ENCODE data around the gene HDAC6.
A peak's percentile ranks its signal among the peaks of the same experiment; 100 is the strongest.

Gene HDAC6

DNA sequence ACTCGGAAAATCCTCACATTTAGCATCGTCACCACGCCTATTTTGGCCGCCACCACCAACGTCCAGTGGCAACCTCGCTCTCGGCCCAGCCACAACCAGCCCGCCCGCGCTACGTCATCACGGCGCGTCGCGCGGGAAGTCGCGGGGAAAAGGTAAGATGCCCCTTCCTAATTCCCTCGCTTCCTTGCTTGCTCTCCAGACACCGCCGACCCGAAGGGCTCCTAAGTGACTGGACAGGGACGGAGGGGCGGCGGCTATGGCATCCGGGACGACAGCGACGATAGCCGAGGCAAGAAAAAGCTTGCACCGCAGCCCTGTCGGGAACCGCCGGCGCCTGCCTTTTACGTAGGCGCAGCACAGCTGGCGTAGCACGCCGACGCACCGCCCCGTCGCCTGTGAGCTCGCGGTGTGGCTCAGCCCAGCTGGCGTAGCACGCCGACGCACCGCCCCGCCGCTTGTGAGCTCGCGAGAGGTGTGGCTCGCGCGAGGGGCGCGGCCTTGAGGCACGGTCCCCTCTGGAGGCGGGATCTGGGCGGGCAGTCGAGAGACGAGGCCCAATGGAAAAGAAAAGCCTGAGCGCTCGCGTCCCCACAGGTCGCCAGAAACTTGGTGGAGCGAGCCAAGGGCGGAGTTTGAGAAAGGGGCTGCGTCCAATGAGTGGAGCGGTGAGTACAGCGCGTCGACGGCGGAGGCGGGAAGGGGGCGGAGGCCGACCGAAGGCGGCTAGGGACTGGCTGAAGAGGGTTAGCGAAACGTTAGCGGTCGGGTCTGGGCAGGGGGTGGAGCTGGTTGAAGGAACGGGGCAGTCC is at the start of gene HDAC6:
HDAC6 (plus strand) TSS at position 788 of the 809 bp plus-strand sequence. CDS start 626 bp downstream, outside the sequence.
- peak; percentile 84 for FAIRE-seq

GRCh38 chrX:48752498-48752897 is 49.4 kb upstream of the HDAC6 start:
- FAIRE-seq = no peak

DNA sequence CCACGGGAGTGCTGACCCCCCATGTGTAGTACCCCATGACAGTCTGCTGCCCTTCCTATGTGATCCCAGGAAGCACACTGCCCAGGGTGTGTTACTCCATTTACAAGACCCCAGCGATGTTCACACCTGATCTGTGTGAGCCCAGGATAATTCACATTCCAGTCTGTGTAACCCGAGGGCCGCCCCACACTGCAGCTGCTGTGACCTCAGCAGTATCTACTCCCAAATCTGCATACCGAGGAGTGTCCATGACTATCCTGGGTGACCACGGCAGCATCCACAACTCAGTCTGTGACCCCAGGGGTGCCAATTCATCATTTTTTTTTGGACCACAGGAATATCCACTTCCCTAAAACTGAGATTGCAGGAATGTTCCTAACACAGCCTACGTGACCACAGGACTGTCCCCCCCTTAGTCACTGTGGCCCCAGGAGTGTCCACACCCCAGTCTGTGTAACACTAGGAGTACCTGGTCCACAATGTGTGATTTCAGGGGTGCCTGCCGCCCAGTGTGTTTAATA is 48.1 kb upstream of the HDAC6 start:
- no peak for FAIRE-seq

- FAIRE-seq = no peak
Observed at GRCh38 chrX:48754238-48754637, 47.6 kb upstream of the HDAC6 start.

DNA sequence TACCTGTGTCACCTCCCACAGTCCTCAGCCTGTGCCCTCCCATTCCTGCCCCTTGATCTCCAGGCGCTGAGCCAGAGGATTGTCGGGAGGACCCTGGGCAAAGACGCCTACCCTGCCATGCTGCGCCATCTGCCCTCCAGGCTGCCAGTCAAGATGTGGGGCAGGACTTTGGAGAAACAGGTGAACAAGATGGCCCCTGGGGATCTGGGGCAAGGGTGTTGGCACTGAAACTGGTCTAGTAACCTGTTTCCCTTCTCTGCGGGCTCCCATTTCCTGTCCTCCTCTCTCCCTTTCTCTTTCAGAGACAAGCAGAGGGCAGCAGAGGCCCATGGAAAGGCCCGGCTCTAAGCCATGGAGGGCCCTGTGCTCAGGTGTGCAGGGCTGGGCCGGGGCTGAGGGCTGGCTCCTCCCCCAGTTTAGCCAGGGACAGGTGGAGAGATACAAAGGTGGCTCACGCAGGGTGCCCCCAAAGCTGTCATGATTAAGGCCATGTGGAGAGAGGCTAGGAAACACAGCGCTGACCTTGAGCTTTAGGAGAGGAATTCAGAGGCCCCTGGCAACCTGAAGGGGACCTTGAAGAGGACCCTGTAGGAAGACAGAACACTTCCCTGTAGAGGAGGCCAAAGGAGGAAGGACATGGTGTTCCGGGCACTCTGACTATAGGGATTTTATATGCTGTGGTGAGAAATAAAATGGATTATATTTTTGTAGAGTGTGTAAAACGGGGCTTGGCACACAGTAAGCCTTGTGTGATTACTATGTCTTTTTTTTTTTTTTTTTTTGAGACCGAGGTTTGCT is 40.0 kb upstream of the HDAC6 start, which contains the start of gene GLOD5:
GLOD5 (plus strand) TSS at position 74 of the 798 bp plus-strand sequence; CDS start at position 118, 44 bp downstream.
- FAIRE-seq = no peak

DNA sequence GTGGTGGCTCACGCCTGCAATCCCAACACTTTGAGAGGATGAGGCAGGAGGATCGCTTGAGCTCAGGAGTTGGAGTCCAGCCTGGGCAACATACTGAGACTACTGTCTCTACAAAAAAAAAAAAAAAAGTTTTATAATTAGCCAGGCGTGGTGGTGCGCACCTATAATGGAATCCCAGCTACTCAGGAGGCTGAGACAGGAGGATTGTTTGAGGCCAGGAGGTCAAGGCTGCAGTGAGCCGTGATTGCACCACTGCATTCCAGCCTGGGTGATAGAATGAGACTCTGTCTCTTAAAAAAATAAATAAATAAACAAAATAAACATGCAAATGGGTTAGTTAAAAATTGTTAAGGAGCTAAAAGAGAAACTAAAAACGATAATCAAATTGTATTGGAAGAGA is 32.6 kb upstream of the HDAC6 start:
- FAIRE-seq = no peak

DNA sequence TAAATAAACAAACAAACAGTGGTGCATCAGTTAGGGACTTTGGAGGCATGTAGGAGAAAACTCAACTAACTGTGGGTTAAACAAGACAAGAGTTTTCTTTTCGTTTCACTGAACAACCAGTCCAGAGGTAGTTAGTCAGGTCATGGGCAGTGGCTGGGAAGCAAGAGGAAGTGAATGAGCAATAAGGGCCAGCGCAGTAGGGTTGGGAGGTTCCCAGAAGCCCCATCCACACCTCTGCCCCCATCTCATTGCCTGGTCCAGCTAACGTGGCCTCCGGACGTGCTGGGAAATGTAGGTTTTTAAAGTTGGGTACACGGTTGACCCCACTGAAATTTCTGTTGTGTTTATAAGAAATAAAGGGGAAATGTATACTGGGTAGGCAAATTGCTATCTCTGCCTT is 31.6 kb upstream of the HDAC6 start:
- no peak for FAIRE-seq

DNA sequence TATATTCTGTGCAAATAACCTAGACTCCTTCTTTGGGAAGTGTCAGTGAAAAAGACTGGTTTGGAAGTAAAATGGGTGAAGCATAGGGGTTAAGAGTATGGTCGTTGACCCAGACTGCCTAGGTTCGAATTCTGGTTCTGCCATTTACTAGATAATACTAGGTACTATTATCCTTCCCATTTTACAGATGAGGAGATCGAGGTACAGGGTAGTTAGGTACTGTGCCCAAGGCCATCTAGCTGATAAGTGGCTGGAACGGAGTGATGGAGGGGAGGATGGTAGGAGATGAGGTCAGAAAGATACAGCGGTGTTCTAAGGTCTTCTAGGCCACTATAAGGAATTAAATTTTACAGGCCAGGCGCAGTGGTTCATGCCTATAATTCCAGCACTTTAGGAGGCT is 29.3 kb upstream of the HDAC6 start:
- no peak for FAIRE-seq

DNA sequence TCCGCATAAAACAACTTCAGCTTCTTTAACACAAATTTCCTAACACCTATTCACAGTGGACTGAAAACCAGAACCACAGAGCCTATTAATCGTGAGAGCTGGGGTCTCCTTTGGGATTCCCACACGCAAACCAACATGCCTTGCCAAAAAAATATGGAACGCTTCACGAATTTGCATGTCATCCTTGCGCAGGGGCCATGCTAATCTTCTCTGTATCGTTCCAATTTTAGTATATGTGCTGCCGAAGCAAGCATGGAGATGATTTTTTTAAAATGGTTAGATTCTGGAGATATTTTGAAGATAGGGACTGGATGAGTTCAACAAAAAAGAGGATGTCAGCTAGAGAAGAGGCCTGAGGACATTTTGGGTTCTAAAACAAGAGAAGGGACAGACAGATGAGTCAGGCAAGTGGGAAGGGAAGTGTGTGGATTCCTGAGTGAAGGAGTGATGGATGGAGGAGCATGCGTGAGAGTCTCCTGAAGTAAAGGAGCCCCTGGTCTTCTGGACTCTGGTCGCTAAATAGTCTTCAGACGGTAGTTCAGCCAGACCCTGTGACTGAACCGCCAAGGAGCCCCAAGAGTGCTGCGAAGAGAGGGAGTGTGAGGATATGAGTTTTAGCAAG is 24.9 kb upstream of the HDAC6 start:
- no peak for FAIRE-seq

DNA sequence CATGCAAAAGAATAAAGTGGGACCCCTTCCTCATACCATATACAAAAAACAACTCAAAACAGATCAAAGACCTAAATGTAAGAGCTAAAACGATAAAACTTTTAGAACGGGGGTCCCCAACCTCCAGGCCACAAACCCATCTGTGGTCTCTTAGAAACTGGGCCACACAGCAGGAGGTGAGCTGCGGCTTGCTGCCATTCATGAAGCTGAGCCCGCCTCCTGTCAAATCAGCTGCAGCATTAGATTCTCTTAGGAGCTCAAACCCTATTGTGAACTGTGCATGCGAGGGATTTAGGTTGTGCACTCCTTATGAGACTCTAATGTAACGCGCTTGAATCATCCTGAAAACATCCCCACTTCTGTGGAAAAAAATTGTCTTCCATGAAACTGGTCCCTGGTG is 22.5 kb upstream of the HDAC6 start:
- FAIRE-seq = no peak

DNA sequence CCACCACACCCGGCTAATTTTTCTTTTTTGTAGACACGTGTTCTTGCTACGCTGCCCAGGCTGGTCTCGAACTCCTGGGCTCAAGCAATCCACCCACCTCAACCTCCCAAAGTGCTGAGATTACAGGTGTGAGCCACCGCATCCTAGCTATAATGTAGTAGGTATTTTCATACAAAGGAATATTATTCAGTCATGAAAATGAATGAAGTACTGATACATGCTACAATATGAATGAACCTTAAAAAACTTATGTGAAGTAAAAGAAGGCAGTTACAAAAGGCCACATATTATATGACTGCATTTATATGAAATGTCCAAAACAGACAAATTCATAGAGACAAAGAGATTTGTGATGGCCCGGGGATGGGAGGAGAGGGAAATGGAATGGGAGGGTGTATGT is 20.2 kb upstream of the HDAC6 start:
- no peak for FAIRE-seq

GRCh38 chrX:48782216-48782615 is 19.7 kb upstream of the HDAC6 start:
- FAIRE-seq = no peak

DNA sequence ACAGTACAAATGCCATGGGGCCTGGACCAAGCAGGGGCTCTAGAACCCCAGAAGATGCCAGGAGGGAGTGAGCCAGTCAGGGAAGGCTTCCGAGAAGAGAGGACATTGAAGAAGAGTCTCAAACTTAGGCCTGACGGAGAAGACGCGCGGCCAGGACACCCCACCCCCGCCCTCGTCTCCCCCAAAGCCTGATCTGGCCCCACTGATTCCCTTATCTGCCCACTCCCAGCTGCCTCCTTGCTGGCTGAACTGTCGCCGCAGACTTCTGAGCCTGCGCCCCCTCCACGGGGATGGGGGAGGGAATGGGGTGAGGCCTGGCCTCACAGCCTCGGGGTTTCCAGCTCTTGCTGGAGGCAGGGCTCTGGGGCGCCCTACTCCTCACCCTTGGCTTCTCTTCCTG is 19.1 kb upstream of the HDAC6 start:
- FAIRE-seq = no peak

GRCh38 chrX:48784726-48785125 is 17.1 kb upstream of the HDAC6 start:
- no peak for FAIRE-seq

GRCh38 chrX:48785186-48785539 is 16.7 kb upstream of the HDAC6 start:
- FAIRE-seq = no peak

- FAIRE-seq = no peak
Observed at GRCh38 chrX:48785540-48786214, 16.2 kb upstream of the HDAC6 start.

DNA sequence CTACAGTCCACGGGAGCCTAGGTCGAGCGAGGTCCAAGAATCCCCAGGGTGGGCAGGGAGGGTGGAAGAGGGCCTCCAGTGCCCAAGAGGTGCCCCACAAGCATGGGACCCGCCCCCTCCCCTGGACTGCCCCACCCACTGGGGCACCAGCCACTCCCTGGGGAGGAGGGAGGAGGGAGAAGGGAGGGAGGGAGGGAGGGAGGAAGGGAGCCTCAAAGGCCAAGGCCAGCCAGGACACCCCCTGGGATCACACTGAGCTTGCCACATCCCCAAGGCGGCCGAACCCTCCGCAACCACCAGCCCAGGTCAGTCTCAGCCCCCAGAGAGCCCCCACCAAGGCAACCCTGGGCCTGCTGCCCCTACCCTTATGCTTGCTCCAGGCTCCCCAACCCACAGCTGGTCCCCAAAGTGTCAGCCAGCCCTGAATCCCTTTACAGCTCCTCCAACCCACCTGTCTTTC is 15.5 kb upstream of the HDAC6 start, which contains the start of gene GATA1:
GATA1 (plus strand) TSS at position 250 of the 460 bp plus-strand sequence. CDS start 4,520 bp downstream, outside the sequence.
- no peak for FAIRE-seq

DNA sequence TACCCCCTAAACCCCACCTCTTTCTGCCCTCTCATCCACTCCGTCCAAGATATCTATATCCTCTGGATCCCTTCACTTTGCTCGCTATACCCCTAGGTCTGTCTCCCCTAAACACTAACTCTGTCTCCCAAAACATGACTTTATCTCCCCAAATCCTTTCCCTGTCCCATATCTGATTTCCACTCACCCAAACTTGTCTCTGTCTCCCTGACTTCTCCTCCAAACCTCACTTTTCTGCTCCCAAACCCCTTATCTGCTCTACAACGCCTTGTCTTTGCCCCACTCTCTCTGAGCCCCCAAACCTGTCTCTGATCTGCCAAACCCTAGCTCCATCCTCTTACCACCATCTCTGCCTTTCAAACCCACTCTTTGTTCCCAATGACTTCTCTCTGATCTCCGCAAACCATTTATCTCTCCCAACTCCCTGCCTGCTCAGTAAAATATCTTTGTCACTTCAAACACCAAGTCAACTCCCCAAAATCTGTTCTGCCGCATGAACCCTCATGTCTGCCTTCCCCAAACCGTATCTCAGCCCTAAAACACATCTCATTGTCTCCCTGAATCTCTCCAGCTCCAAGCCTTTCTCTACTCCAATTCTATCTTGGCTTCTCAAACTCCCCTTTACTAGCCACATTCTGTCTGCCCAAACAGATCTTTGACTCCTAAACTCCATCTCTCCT is 14.9 kb upstream of the HDAC6 start:
- no peak for FAIRE-seq

GRCh38 chrX:48787505-48788443 is 14.1 kb upstream of the HDAC6 start:
- no peak for FAIRE-seq

- FAIRE-seq = no peak
Observed at GRCh38 chrX:48789366-48790220, 12.3 kb upstream of the HDAC6 start.

Measured in TTC549 (cell line).